ENCODE results near the gene KANTR.
A peak's percentile ranks its signal among the peaks of the same experiment; 100 is the strongest.

Gene KANTR

GRCh38 chrX:53115550-53115874 is 21.6 kb downstream of the KANTR start:
- peak overlapping the region; percentile 83; the same call in 1 of the 2 replicates for H3K4me2 ChIP-seq (ENCODE audit: low read depth, low read length)
- peak overlapping the region; percentile 32; the same call in 1 of the 2 replicates for H3K9ac ChIP-seq (ENCODE audit: low read length)
- peaks cover 17% of the 10 kb centered on the region for H3F3A ChIP-seq (ENCODE audit: insufficient read depth, low read length)
- no peak overlapping the region for H2AFZ ChIP-seq (ENCODE audit: low read length)
- H3K79me2 ChIP-seq (ENCODE audit: low read length), result peaks cover 14% of the 10 kb centered on the region
- no peak overlapping the region for H3K4me3 ChIP-seq (ENCODE audit: low read length)
- no peaks in the 10 kb centered on the region for H3K36me3 ChIP-seq (replicated peaks; ENCODE audit: insufficient read depth, low read length)
- no peaks in the 10 kb centered on the region for H3K9me2 ChIP-seq (replicated peaks; ENCODE audit: insufficient read depth, low read length)
- H4K20me1 ChIP-seq (ENCODE audit: insufficient read depth, low read length), result no peaks in the 10 kb centered on the region
- TF ChIP-seq EZH2 (optimal IDR thresholded peaks at IDR 0.05; ENCODE audit: low read depth, low read length), result no peak
- no peak for TF ChIP-seq CTCF (IDR thresholded peaks at IDR 0.05; ENCODE audit: low read length)
- no peak for TF ChIP-seq EZH2phosphoT487 (IDR thresholded peaks at IDR 0.05; ENCODE audit: low read length)
- no peaks in the 10 kb centered on the region for H3K9me3 ChIP-seq (replicated peaks; ENCODE audit: insufficient read depth, low read length)
- H3K27me3 ChIP-seq (replicated peaks; ENCODE audit: insufficient read depth, low read length), result no peaks in the 10 kb centered on the region
- peak overlapping the region; percentile 56; the same call in 1 of the 2 replicates for H3K27ac ChIP-seq (ENCODE audit: low read length)
- no peak for DNase-seq
- no peaks in the 10 kb centered on the region for H3K4me1 ChIP-seq (ENCODE audit: low read length)

- peak overlapping the region; percentile 56 for H3K27ac ChIP-seq (ENCODE audit: low read length)
- peak overlapping the region; percentile 83 for H3K4me2 ChIP-seq (ENCODE audit: low read depth, low read length)
- H3K4me1 ChIP-seq (ENCODE audit: low read length), result no peaks in the 10 kb centered on the region
- H3K36me3 ChIP-seq (replicated peaks; ENCODE audit: insufficient read depth, low read length), result no peaks in the 10 kb centered on the region
- peaks cover 14% of the 10 kb centered on the region for H3K79me2 ChIP-seq (ENCODE audit: low read length)
- peaks cover 15% of the 10 kb centered on the region for H3F3A ChIP-seq (ENCODE audit: insufficient read depth, low read length)
- no peaks in the 10 kb centered on the region for H3K9me2 ChIP-seq (replicated peaks; ENCODE audit: insufficient read depth, low read length)
- peak overlapping the region; percentile 42 for H3K4me3 ChIP-seq (ENCODE audit: low read length)
- no peaks in the 10 kb centered on the region for H3K9me3 ChIP-seq (replicated peaks; ENCODE audit: insufficient read depth, low read length)
- no peak for TF ChIP-seq CTCF (IDR thresholded peaks at IDR 0.05; ENCODE audit: low read length)
- TF ChIP-seq EZH2 (optimal IDR thresholded peaks at IDR 0.05; ENCODE audit: low read depth, low read length), result no peak
- TF ChIP-seq EZH2phosphoT487 (IDR thresholded peaks at IDR 0.05; ENCODE audit: low read length), result no peak
- peak overlapping the region; percentile 51; the same call in 1 of the 2 replicates for H2AFZ ChIP-seq (ENCODE audit: low read length)
- no peaks in the 10 kb centered on the region for H4K20me1 ChIP-seq (ENCODE audit: insufficient read depth, low read length)
- peak overlapping the region; percentile 32; the same call in 1 of the 2 replicates for H3K9ac ChIP-seq (ENCODE audit: low read length)
- no peaks in the 10 kb centered on the region for H3K27me3 ChIP-seq (replicated peaks; ENCODE audit: insufficient read depth, low read length)
- DNase-seq, result peak; percentile 14
Observed at GRCh38 chrX:53116101-53116500, 22.2 kb downstream of the KANTR start.

GRCh38 chrX:53122013-53122412 is 28.1 kb downstream of the KANTR start:
- H2AFZ ChIP-seq (ENCODE audit: low read length), result no peak overlapping the region
- H3K4me1 ChIP-seq (ENCODE audit: low read length), result no peaks in the 10 kb centered on the region
- no peak for DNase-seq
- H3K27me3 ChIP-seq (replicated peaks; ENCODE audit: insufficient read depth, low read length), result no peaks in the 10 kb centered on the region
- H3K9ac ChIP-seq (ENCODE audit: low read length), result no peak overlapping the region
- H3F3A ChIP-seq (ENCODE audit: insufficient read depth, low read length), result no peaks in the 10 kb centered on the region
- no peak overlapping the region for H3K4me2 ChIP-seq (ENCODE audit: low read depth, low read length)
- H3K36me3 ChIP-seq (replicated peaks; ENCODE audit: insufficient read depth, low read length), result no peaks in the 10 kb centered on the region
- no peaks in the 10 kb centered on the region for H3K9me3 ChIP-seq (replicated peaks; ENCODE audit: insufficient read depth, low read length)
- no peaks in the 10 kb centered on the region for H4K20me1 ChIP-seq (ENCODE audit: insufficient read depth, low read length)
- H3K27ac ChIP-seq (ENCODE audit: low read length), result no peak overlapping the region
- H3K9me2 ChIP-seq (replicated peaks; ENCODE audit: insufficient read depth, low read length), result no peaks in the 10 kb centered on the region
- peaks cover 4% of the 10 kb centered on the region; the same call in 1 of the 2 replicates for H3K79me2 ChIP-seq (ENCODE audit: low read length)
- TF ChIP-seq EZH2 (optimal IDR thresholded peaks at IDR 0.05; ENCODE audit: low read depth, low read length) (no peak), CTCF (IDR thresholded peaks at IDR 0.05; ENCODE audit: low read length) (no peak), EZH2phosphoT487 (IDR thresholded peaks at IDR 0.05; ENCODE audit: low read length) (no peak)
- H3K4me3 ChIP-seq (ENCODE audit: low read length), result no peak overlapping the region

Data from MM.1S (cell line).